ENCODE measurements around the gene ATG7. TPM values are rescaled to one million over a fixed set of nuclear protein-coding genes. Genes with fewer than 3 reads are reported as not detected.

The ATG7 gene
- total and polyA plus RNA-seq, 10 of the 15 experiments (the other 5 are each of a cell fraction or from before 2014, with no cell fraction given) = 13.5 to 49.5 (median 26.4) TPM

GRCh38 chr3:11246663-11246970, 25.6 kb upstream of the ATG7 start:
- WGBS (ENCODE audit: insufficient coverage, insufficient replicate concordance, low lambda C conversion rate, missing lambda C conversion rate) = 49% methylated on average over 2 of the region's 2 CpGs
- H3K27me3 ChIP-seq (replicated peaks in 1 of 2; ENCODE audit: control insufficient read depth in 2 of 2, insufficient read depth in 2 of 2, low read length in 1 of 2) = no peaks in the 10 kb centered on the region
- in situ Hi-C loops (cut with MboI) = no loop called here
- TF ChIP-seq TBL1XR1 (IDR thresholded peaks at IDR 0.05; ENCODE audit: low read depth, low read length) (no peak), NKRF (conservative IDR thresholded peaks at IDR 0.05) (no peak), ZNF24 (IDR thresholded peaks at IDR 0.05) (no peak), CBX3 (IDR thresholded peaks at IDR 0.05; ENCODE audit: borderline replicate concordance, low read depth) (no peak), CBX5 (IDR thresholded peaks at IDR 0.05; ENCODE audit: low read depth) (no peak), ATF7 (IDR thresholded peaks at IDR 0.05; ENCODE audit: low read depth) (no peak), PML (IDR thresholded peaks at IDR 0.05; ENCODE audit: low read length) (no peak), MTA3 (IDR thresholded peaks at IDR 0.05; ENCODE audit: borderline replicate concordance, low read length) (no peak), CEBPZ (IDR thresholded peaks at IDR 0.05; ENCODE audit: low read depth, low read length) (no peak), ZNF384 (IDR thresholded peaks at IDR 0.05; ENCODE audit: borderline replicate concordance, low read depth, low read length) (no peak)
- no peak overlapping the region for H3K27ac ChIP-seq (ENCODE audit: control insufficient read depth, insufficient read depth)
- no peaks in the 10 kb centered on the region; the same call in 2 of the 3 replicates for H3K9me3 ChIP-seq (replicated peaks; ENCODE audit: control insufficient read depth, insufficient read depth, low read length)
- H3K9ac ChIP-seq (ENCODE audit: control insufficient read depth, insufficient read depth, low read length) = no peak overlapping the region
- H4K20me1 ChIP-seq (ENCODE audit: control insufficient read depth, insufficient read depth) = no peaks in the 10 kb centered on the region
- no peak overlapping the region for H3K4me2 ChIP-seq (ENCODE audit: control insufficient read depth, insufficient read depth)
- no peak for FAIRE-seq
- ChIA-PET RAD21 (ENCODE audit: unreplicated experiment) (interaction anchor here (3.2 kb wide), 1 partner anchor 88 kb away, joined by 12 read pairs; no protein-coding TSS in a partner anchor), SMC1A (ENCODE audit: uncharacterized antibody, unreplicated experiment) (interaction anchor here (1.4 kb wide), 1 partner anchor 8 kb away, joined by 4 read pairs; no protein-coding TSS in a partner anchor), CTCF (interaction anchor here (0.7 kb wide), 1 partner anchor 88 kb away, joined by 3 read pairs; no protein-coding TSS in a partner anchor), POLR2A (no interaction called here)
- H3K79me2 ChIP-seq (ENCODE audit: control insufficient read depth, insufficient read depth, low read length) = no peaks in the 10 kb centered on the region
- no peak overlapping the region for H3K4me3 ChIP-seq
- no peak for DNase-seq (ENCODE audit: low read depth, low spot score)
- no peak for ATAC-seq
- BruUV-seq (replicated peaks) = no TSS peak
- H2AFZ ChIP-seq (ENCODE audit: control insufficient read depth, low read depth, low read length) = no peak overlapping the region
- no peaks in the 10 kb centered on the region for H3K4me1 ChIP-seq (ENCODE audit: control insufficient read depth, insufficient read depth, low read length)
- H3K36me3 ChIP-seq (ENCODE audit: control insufficient read depth in 2 of 2, insufficient read depth in 2 of 2, low read length in 1 of 2) = no peaks in the 10 kb centered on the region
- intact Hi-C loops (cut with micrococcal nuclease; ENCODE audit: unreplicated experiment) = no loop called here
